NCI-H2196 (cell line): ENCODE results near the gene AIF1L.

ENCODE experiments used
- DNase-seq: peaks from one replicate; lab custom pipeline; 2025; ENCODE audit not compliant: unreplicated experiment; lab: John Stamatoyannopoulos, UW

AIF1L gene

GRCh38 chr9:131161585-131161984 lies 65.3 kb downstream of the AIF1L start:
- no peak for DNase-seq

GRCh38 chr9:131162886-131163285 lies 66.6 kb downstream of the AIF1L start:
- no peak for DNase-seq

GRCh38 chr9:131165523-131165922 lies 69.2 kb downstream of the AIF1L start:
- DNase-seq: no peak

GRCh38 chr9:131167146-131167692 lies 70.9 kb downstream of the AIF1L start:
- DNase-seq: peak; percentile 50

GRCh38 chr9:131167936-131168335 lies 71.6 kb downstream of the AIF1L start:
- DNase-seq: no peak

DNA sequence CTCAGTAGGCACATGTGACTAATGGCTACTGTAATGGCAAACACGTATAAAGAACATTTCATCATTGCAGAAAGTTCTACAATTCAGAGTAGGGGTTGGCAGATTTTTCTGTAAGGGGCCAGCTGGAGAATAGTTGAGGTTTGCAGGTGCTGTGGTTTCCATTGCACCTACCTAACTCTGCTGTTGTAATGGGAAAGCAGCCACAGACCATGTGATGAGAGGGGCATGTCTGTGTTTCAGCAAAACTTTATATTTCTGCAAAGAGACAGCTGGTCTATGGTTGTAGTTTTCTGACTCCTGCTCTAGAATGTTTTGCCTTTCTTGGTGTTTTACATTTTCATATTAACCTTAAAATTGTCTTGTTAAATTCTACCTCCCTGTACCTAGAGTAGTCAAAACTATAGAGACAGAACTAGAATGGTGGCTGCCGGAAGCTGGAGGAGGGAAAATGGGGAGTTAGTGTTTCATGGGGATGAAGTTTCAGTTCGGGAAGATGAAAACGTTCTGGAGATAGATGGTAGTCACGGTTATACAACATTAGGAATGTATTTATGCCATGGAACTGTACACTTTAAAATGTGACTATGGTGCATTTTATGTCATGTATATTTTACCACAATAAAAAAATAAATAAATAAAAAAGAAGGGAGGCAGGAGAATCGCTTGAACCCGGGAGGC lies 73.4 kb downstream of the AIF1L start:
- no peak for DNase-seq
